GM19023 (cell line): ENCODE measurements around the gene AGPAT4.

Experiments used
- ATAC-seq: cut with Tn5 transposase; IDR thresholded peaks from one replicate; pipeline ENCODE4 v1.9.1; 2021; ENCODE audit warnings: mild to moderate bottlenecking, moderate library complexity; ENCODE audit not compliant: unreplicated experiment

Gene AGPAT4

DNA sequence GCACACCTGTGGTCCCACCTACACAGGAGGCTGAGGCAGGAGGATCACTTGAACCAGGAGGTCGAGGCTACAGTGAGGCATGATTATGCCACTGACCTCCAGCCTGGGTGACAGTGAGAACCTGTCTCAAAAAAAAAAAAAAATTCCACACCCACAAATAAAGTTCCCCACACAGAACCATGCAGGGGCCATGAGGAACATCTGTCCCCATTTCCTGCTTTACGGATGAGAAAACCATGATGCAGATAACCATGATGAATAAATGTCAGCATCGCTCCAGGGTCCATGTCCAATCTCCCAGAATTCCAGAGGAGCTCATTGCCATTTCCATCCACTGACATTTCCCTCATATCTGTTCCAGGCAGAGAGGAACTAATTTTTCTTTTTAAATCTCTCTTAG, 16.9 kb upstream of the AGPAT4 start:
- no peak for ATAC-seq

DNA sequence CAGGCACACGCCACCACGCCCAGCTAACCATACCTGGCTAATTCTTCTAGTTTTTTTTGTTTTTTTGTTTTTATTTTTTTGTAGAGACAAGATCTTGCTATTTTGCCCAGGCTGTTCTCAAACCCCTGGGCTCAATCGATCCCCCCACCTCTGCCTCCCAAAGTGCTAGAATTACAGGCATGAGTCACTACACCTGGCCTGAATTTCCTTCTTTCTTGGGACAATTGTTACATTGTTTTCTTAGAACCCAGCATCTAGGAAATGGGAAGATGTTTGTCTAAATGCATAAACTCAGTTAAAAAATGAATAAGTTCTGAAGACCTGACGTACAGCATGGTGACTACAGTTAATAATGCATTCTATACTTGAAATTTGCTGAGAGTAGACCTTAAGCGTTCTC, 10.8 kb upstream of the AGPAT4 start:
- no peak for ATAC-seq

DNA sequence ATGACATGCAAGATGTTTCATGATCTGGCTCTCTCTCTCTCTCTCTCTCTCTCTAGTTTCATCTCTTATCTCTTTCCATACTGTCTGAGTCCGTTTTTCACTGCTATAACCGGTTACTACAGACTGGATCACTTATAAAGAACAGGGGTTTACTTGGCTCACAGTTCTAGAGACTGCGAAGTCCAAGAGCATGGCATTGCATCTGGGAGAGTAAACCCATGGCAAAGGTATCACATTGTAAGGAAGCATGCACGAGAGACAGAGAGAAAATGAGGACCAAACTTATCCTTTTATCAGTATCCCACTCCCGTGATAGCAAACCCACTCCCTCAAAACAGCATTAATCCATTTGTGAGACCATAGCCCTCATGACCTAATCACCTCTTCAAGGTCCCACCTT, 7.2 kb upstream of the AGPAT4 start:
- no peak for ATAC-seq

DNA sequence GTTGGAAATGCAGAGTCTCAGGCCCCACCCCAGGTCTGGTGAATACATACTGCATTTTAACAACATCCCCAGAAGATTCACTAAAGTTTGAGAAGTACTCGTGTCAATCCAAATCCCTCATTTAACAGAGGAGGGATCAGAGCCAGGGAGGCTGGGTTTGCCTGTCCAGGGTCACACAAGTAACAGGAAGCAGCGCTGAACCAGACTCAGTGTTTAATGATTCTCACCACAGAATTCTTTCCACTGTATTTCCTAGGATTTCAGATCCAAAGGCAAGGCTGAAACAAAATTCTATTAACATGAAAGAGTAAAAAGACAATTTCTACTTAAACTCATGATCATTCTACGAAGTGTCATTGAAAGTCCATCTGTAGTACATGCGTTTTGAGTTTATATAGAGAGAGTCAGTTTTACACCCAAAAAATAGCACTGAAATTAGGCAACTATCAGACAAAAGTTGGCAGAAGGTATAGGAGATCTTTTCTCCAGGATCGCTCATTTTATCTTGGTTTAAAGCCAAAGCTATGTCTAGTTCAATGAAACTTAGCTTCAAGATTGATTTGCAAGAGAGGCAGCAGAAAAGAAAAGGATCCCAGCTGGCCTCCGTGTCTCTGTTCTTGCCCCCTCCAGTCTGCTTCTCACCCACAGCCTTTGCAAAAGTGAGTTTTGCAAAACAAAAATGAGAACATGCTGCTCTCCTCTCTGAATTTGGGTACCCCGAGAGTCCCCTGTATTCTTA, 6.0 kb upstream of the AGPAT4 start:
- no peak for ATAC-seq

DNA sequence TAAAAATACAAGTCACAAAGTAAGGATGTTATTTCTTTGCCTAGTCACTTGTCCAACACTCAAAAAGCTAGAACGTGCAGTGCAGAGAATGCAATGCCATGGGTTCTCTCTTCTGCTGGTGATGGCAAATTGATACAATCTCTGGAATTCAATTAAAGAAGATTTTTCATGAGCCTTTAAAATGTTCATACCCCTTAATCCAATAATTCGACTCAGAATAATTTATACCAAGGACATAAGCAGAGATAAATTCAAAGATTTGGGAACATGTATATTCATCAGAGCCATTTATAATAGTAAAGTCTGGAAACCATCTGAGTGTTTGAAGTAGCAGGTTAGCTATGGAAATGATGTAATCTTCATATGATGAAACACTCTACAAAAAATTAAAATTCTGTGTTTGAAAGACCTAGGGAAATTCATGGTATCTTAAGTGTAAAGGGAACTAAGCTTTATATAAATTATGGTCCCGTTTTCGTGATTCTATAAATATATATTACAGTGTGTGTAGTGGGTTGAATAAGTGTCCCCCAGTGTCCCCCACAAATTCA, 2.8 kb upstream of the AGPAT4 start:
- ATAC-seq: no peak

DNA sequence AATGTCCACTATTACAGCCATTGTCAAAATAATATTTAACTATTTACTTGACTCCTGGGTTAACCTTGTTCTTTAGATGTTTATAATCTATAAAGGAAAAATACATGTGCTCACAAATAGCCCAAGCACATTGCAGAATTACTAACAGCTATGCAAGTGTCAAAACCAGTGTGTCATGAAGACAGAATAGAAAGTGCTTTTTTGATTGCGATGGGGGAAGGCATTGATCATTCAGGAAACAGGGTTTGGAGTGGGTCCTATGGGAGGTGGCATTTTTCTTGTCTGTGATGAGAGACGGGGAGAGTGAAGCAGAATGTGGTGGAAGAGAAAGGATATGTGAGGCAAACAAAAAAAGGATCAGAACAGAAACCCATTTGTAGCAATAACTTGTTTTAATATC, 1.0 kb upstream of the AGPAT4 start:
- ATAC-seq: no peak

DNA sequence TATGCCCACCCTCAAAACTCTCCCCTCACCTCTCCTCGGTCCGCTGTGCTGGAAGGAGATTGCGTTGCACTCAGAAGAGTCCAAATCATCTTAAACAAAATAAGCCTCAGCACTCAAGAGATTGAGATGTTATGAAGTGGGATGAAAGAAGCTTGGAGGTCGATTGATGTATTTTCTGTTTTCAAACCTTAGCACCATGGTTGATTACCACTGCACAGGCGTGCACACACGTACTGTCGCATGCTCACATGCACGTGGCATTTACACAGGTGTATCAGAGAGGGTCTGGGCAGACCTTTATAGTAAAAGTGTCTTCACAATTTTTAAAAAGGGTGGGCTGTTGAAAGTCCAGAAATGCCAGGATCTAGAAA, 612 bp upstream of the AGPAT4 start:
- ATAC-seq: no peak

DNA sequence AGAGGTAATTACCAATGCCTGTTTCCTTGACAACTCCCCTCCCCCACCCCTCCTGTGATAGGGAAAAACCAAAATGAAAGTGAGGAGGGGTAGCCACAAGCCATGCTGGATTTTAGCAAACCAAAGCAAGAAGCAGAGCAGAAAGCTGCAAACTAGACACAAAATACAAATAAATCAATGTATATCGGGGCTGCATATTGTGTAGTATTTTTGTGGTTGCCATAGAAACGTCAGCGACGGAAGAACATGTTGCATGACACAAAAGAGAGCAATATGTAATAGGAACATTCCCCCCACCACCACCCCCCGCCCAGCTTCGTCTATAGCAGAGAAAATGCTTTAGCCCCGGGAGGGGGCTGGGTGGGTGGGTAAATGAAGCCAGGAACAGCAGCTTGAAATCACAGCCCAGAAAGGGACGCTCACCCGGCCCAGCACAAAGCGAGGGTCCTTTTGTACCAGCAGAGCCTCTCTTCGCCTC, 548 bp downstream of the AGPAT4 start:
- ATAC-seq: peak; percentile 8

DNA sequence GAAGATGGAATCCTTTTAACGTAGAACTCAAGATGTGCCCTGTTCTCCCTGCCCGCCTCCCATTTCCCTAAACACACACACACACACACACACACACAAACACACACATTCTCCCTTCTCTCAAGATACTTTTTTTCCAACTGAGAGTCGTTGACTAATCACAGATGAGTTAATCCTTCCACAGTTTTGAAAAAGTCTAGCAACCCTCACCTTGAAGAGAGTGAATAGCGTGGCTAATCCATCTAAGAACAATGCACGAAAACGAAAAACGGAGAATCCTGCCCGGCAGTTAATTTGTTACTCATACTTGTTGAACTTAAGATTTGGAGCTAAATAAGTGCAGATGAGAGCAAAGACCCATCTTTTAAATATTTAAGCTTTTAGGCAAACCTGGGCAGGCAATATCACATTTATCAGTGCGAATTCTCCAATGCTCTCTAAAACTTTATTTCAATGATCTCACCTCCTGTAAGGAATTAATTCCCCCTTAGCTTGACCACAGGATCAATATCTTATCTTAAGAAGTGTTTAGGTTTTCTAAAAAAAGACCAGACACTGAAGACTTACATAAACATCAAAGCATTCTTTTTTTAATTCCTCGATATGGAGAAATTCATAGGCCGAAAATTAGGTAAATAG, 1.1 kb downstream of the AGPAT4 start:
- ATAC-seq: no peak

DNA sequence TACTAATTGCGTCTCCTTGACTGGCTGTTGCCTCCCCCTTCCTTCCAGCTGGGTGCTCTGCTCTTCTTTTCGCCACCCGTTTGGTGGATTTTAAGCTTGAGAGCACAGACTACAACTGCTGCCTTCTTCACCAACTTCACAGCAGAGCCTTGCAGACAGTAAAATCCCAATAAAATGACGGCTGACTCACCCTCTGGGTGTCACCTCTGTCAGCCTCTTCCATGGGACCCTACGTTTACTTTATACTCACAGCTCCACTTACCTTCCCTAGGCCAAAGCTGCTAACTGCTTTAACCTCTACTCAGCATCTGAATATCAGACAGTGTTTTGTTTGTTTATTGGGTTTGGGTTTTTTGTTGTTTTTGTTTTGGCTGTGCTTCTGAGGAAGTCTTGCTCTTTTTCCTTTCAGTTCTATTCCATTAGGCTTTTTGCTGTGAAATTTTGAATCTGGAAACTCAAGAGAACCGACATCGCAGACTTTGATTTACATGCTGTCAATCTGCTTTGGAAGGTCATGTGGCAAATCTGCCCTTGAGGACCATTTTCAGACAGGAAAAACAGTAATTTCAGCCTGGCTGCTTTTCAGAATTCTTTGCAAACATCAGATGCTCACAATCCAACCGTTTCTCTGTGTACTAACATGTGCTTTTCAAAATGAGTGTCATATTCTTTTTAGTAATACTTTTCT, 2.4 kb downstream of the AGPAT4 start:
- ATAC-seq: no peak

DNA sequence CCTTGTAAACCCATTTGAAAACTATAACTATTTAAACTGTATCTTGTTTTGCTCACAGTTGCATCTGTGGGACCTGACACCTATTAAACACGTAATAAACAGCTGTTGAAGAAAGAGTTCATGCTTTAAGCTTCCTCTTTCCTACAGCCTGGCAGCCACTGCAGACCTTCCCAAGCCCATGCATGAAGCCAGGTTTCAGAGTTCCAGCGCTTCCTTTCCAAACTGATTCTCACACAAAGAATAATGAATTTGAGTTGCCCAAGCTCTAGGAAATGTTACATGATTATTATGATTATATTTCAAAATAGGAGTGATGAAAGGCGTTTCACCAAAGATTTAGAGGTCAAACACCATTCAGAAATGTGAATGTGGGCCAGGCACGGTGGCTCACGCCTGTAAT, 3.7 kb downstream of the AGPAT4 start:
- no peak for ATAC-seq

DNA sequence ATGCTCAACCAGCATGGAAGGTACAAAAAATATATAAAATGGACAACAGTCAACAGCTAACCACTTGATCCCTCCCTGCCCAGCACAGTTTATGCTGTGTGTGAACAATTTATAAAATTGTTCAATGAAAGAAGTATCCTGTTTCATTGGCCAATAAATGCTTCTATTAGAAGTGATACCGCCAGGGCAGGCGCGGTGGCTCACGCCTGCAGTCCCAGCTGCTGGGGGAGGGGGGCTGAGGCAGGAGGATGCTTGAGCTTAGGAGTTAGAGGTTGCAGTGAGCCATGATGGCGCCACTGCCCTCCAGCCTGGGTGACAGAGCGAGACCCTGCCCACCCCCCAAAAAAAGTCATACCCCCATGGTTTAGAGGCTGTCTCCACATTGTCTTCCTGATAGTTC, 4.6 kb downstream of the AGPAT4 start:
- ATAC-seq: no peak

DNA sequence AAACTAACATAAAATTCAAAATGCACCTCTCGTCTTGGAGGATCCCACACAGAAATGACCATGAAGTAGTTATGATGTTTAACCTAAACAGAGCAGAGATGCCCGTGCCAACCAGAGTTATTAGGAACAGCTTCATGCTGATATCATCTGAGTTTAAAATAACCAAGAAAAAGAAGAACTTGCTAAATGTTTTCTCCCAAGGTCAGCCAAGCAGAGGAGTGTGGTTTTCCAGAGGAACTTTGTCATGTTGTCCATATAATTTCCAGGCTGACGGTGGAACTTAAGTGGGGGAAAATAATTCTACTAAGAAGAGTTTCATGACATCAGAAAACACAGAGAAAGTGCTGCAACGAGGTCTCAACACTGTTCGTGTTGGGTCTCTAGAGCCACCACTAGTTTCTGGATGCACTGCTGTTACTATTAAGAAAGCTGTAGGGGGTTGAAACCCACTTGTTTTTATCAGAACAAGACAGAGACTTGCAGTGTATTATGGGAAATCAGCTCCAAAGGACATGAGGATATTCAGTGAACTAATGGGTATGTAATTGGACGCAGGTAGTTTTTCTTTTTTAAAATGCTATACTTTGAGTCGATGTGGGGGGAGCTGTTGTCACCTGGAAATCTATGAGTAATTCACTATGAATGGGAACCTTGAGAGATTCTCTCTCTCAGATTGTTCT, 5.2 kb downstream of the AGPAT4 start:
- ATAC-seq: no peak

DNA sequence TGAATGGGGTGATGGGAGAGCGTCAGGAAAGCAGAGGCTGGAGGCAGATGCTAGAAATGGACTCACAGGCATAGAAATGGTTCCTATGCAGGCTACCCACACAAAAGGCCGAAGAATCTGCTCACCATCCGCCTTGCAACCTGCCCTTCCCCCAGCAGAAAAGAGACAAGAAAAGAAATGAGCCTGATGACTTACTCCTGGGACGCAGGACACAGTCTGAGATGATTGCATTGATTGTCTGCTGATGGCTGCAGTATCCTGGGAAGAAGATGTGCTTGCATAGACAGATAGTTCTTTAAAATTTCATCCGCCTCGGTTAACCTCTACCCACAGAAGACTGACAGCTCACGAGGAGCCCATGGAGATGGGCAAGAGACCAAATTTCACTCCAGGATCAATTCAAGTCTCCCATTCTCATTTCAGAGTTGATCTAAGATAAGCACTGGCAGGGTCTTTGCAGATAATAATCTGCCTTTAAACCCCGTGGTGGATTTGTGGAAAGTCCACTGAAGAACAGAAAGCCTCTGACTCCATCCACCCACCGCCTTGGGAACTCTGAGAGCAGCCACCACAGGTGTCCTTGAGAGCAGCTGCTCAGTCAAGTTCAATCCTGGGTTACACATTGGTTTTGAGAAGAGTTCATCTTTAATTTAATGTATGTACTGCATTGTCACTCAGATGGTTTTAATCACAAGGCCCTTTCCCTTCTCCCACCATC, 7.2 kb downstream of the AGPAT4 start:
- ATAC-seq: no peak

DNA sequence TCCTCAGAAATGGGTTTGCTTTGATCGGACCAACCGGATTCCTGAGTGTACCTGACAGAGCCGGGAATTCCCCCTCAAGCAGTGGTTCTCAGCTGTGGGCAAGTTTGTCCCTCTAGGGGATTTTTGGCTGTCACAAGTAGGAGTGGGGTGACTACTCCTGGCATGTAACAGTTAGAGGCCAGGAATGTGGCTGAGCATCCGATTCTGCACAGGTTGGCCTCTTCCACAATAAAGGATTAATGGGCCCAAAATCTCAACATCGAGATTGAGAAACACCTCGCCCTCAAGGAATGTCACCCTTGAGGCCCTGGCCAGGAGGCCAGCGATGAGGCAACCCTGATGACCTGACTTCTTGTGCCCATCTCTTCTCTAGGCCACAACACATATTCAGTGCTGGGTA, 7.9 kb downstream of the AGPAT4 start:
- no peak for ATAC-seq

DNA sequence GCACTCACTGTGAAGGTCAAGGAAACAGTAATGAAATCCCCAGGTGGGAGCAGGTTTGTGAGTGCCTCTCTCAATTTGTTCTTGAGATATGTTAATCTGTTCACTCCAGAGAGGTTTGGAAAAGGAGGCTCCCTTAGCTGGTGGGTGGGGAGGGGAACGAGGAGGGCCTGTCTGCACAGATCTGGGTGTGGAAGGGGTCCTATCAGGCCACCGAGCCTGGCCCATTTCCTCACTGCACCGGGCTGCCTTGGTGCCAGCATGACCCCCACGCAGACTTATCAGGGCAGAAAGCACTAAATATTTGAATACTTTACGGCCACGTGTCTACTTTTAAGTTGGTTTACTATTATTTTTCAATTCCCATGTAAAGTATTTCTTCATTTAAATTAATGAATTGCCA, 8.3 kb downstream of the AGPAT4 start:
- no peak for ATAC-seq

DNA sequence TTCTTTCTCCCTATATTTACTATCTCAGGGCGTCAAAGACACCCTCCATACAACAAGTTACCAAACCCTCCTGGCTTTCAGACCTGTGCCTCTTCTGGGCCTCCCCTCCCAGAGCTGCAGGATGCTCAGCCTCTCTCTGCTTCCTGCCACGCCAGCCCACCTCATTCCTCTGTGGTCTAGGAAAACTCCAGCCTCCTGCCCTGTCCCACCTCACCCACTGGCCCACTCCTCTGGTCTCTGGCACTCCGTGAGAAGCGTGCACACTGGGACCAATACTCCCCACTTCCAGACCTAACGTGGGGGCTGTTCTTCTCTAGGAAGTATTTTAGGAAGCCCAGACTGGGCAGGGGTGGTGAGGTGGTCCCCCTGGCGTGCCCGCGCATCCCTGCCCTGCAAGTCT, 9.7 kb downstream of the AGPAT4 start:
- ATAC-seq: no peak

DNA sequence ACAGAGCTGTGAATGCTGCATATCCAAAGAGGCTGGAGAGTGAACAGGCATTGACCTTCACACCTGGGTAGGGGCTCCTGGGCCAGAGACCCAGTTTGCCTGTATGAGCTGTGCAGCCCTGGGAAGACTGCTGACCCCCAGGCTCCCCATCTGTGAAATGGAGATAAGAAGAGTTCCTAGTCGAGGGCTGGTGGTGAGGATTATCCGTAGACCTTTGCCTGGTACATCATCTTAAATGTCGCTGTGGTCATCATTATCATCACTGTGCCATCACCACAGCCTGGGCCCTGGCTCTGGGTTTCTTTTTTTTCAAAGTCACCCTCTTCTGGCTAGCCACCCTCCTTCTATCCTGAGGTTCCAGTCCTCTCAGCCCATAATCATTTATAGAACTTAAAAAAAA, 12.0 kb downstream of the AGPAT4 start:
- ATAC-seq: no peak

DNA sequence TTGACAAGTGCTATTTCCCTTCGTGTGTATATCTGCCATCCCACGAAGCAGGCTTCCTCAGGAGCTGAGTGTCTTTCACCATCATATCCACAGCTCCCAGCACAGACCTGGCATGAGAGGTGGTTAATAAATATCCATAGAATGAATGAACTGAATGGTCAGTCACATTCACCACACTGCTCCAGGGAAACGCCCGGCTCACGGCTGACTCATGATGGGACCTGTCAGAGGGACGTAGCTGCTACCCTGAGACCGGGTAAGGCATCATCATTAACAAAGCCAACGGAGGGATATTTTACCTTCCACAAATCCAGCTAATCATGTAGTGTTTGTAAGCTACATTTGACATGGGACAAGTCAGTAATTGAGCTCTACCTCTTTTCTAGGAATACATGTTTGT, 12.5 kb downstream of the AGPAT4 start:
- ATAC-seq: no peak

DNA sequence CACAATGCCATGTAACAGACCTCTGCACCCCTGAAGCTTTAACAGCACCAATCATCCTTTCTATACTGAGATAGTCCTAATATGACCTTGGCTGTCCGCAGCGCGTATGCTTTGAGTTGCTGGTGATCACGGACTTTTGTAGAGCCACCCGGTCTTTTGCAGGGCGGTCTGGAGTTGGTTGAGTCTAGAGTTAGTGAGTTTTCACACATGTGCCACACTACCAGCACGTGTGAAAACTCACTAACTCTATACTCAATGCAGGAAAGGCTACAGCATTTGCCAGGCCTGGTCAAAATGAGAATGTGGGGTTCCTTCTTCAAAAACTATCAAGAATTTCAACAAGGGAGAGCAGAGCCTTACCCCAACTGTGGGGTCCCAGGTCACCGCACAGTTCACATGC, 14.6 kb downstream of the AGPAT4 start:
- ATAC-seq: no peak
